Left renal cortex interstitium (tissue), 4 donors: ENCODE results near the gene TIMM13. TPM values are rescaled to one million over a fixed set of nuclear protein-coding genes. Genes with fewer than 3 reads are reported as not detected.
"Not testable (repeated sequence)": the region's sequence is repeated elsewhere in the genome, so short reads cannot be mapped to it uniquely, and the experiment has no call there.

Source experiments
- DNase-seq, 4 donors: peaks; one replicate each; pipeline ENCODE4 v3.0.0-alpha.2; 2013; ENCODE audit warnings: low read depth in 4 of 4, low spot score in 2 of 4, missing footprints in 1 of 4
- polyA plus RNA-seq, 4 donors: library from polyadenylated mRNA; unstranded; fragments of 120-200 nt; gene quantifications; one replicate each; pipeline ENCODE4 v1.2.1, GENCODE V29; 2013; ENCODE audit not compliant: insufficient read length in 4 of 4

TIMM13 gene
- polyA plus RNA-seq, 4 donors: 64.7 to 125 (median 91.1) TPM

DNA sequence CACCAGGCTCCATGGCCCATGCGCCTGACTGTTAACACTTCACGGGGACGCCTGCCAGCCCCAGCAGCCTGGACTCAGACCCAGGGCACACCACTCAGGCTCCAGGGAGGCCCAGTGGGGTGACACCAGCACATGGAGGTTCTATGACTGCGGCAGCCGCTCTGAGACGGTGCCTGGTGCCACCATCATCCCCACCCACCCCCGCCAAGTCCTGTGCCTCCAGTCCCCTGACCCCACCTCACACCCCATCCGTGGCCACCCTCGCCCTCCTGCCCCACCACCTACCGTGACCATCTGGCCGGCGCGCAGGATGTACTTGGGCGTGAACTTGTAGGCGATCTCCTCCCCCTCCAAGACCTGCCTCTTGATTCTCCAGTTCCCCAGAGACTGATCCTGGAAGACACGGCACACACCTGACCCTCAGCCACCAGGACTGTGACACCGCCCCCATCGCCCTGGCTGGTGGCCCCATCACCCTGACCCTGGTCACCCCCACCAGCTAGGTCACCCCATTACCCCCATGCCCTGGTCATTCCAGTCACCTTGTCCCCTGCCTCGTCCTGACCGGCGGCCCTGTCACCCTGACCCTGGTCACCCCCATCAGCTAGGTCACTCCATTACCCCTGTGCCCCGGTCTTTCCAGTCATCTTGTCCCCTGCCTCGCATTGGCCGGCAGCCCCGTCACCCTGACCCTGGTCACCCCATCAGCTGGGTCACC lies 4.9 kb upstream of the TIMM13 start:
- no peak for DNase-seq

DNA sequence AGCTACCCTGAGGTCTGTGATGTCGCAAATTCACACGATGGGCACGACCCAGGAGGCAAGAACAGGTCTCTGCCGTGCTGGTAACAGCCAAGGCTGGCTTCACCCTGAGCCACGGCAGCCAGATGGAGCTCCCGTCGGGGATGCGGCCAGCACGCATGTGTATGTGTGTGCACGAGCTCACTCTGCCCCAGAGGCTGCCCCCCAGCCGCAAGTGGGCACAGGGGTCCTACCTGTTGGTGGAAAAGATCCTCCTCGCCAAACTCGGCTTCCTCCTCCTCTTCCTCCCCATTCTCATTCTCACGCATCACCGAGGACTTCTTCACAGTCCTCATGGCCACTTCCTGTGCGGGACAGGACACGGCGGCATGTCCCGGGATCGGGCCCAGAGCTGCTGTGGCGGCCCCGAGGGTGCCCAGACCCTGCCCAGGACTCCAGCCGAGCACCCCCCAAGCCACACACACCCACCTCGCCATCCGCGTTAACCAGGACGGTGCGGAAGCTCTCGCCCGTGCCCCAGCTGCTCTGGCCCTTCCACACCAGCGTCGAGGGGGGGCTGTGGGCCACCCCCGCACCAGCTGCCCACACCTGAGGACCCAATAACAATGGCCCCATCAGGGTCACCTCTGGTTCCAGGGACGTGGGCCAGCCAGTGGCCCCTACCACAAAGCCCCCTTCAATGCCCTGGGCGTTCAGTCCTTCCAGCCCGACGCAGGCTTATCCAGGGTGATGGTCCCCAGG lies 4.1 kb upstream of the TIMM13 start:
- DNase-seq: no peak

DNA sequence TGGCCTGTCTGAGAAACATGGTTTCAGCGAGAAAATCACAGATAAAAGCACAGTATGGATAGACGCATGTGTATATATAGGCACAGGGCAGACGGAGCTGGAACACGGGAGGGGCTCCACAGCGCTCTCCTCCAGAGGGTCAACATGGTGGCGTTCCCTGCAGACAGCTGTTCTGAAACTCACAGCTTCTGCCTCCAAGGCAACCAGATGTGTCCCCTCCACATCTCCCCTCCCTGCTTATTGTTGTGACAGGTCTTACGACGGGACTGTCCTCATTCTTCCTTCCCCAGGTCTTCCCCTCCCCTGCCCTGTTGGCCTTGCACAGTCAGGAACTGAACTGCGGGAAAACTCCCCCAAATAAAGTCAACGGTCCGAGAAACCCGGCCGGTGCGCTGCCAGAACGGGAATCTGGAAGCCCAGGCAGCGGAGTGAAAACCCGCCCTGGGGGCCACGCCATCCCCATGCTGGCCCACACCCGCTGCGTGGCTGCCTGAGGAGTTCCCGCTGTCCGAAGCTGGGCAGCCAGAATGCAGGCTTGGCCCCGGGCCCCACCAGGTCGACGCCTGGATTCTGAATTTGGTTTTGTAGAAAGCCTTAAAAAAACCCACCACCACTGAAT lies 2.6 kb upstream of the TIMM13 start:
- DNase-seq: no peak

DNA sequence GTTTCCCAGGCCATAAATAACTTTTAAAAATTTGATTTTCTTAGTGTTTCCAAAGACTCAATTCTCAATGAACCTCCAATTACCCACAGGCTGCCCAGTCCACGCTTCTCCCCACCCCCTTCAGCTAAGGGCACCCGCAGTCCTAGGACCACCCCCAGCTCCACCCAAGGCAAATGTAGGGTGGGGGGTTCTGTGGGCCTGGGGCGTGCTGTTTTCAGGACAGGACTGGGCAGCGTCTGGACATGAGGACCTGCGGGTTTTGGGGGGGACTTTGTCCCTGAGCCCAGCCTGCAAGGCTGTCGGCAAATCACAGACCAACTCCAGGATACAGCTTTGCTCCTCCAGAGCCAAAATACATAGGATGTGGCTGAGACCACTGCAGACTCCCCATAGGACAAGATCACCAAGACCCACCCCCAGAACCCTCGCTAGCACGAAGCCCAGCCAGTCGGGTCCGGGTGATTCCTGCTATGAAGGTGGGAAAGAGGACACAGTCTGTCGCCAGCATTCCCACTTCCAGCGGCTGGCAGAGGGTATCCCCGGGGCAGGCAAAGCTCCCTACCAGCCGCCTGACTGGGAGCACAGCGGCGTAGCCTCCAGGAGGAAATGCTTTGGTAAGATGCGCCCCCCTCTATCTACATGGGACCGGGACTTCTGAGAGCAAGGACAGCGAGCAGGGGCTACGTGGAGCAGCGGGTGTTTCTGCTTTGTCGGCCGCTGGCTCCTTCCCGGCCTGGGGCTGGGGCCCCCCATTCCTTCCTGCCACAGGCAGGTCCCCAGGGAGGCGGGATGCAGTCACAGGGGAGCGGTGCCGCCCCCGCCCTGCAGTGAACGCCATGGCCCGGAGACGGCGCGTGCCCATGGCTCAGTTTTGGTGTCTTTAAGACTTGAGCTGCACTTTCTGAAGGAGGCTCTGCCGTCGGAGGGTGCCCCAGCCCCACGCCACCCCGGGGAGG lies 1.6 kb upstream of the TIMM13 start:
- no peak for DNase-seq

DNA sequence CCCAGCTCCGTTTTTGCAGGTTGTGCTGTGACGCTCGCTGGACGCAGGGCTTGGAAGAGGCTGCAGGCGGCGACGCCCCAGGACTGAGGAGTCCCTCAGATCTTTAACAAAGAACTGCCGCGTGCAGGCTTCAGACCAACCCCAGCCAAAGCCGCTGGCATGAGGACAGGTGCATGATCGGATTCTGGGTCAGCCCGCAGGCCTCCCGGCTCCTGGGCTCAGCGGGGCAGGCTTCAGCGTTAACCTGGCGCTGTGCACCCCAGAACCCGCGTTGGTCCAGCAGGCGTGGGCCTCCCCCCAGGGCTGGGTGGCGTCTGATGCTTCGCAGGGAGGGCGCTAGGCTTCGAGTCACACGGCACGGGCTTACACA lies 920 bp upstream of the TIMM13 start:
- DNase-seq: no peak

DNA sequence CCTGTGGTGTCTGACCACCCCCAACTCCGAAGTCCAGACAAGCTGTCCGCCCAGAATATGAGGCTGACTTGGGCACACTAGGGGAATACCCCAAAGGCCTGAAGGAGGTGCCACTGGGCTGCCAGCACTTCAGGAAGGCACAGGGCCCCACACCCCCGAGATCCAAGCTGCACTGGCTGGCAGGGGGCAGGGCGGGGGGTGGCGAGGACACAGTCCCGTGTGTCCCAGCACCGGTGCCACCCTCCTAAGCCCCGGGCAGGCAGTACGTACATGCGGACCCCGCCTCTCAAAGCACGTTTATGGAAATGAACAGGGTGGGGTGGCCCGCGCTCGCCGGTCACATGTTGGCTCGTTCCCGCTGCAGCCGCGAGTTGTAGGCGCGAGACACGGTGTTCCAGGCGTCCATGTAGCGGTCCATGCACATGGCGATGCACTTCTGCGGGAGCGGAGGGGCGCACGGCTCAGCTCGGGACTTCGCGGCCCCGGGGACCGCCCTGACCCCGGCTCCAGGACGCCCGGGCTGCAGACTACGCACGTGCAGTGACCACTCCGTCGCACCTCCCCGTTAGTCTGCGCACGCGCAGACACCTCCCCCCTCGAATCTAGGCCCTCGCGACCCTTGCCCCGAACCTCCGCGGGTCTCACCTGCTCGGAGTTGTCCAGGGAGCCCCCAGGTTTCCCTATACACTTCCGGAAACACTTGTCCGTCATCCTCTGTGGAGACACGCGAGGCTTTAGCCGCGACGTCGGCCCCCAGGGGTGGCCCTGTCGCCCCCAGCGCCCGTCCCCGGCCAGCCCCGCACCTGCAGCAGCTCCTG lies 566 bp downstream of the TIMM13 start:
- no peak for DNase-seq

DNA sequence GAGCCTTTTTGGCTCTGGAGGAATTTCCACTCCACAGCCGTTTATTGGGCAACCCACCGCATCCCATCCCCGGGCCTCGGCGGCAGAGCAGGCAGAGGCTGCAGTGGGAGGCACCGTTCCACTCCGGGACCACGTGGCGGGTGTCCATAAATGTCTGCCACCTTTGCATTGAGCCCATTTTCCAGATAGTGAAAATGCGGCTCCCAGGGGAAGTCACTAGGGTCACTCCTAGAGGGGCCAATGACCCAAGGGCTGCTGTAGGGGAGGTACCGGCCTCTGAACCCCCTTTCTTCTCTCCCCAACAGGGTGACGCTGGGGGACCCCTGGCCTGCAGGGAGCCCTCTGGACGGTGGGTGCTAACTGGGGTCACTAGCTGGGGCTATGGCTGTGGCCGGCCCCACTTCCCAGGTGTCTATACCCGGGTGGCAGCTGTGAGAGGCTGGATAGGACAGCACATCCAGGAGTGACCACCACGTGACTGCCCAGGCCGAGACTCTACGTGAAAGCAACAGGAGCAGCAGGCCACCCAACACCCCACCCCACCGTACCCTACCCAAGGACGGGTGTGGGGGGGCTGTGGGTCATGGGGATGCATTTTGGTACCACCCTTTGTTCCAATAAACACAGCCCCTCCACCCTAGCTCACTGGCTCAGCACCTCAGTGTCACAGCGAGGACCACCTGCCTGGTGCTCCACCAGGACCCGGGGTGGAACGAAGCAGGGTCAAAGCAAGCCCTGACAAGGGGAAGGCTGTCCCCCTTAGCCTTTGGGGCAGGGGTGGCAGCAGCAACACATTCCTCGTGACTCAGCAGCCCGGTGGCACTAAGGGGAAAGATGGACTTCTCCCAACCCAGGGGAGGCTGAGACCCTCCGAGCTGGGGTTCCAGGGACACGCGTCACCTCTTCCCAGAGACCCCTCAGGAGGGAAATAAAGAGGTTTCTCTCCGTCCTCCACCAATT lies 1.5 kb downstream of the TIMM13 start:
- DNase-seq: no peak

DNA sequence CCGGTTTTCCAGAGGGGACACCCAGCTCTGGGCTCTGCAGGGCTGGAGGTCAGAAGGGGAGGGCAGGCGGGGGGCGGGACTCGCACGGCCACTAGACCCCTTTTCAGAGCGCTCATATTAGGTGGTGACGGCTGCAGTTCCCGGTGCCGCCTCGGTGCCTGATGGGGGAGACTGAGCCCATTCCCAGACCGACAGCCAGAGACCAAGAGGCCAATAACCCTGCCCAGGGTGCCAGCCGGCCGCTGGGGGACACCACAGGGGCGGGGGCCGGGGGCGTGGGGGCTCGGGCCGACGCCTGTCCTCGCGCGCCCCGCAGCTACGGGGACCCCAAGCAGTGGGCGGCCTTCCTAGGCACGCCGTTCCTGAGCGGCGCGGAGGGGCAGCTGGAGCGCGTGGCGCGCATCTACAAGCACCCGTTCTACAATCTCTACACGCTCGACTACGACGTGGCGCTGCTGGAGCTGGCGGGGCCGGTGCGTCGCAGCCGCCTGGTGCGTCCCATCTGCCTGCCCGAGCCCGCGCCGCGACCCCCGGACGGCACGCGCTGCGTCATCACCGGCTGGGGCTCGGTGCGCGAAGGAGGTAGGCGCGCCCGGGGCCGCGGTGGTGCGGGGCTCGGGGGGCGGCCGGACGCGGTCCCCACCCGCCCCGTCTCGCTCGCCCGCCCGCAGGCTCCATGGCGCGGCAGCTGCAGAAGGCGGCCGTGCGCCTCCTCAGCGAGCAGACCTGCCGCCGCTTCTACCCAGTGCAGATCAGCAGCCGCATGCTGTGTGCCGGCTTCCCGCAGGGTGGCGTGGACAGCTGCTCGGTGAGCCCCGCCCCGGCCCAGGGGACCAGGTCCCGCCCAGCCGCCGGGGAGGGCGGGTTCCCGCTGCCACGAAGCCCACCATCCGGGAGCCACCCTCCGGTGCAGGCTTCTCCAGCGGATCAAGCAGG lies 2.4 kb downstream of the TIMM13 start:
- DNase-seq: no peak

DNA sequence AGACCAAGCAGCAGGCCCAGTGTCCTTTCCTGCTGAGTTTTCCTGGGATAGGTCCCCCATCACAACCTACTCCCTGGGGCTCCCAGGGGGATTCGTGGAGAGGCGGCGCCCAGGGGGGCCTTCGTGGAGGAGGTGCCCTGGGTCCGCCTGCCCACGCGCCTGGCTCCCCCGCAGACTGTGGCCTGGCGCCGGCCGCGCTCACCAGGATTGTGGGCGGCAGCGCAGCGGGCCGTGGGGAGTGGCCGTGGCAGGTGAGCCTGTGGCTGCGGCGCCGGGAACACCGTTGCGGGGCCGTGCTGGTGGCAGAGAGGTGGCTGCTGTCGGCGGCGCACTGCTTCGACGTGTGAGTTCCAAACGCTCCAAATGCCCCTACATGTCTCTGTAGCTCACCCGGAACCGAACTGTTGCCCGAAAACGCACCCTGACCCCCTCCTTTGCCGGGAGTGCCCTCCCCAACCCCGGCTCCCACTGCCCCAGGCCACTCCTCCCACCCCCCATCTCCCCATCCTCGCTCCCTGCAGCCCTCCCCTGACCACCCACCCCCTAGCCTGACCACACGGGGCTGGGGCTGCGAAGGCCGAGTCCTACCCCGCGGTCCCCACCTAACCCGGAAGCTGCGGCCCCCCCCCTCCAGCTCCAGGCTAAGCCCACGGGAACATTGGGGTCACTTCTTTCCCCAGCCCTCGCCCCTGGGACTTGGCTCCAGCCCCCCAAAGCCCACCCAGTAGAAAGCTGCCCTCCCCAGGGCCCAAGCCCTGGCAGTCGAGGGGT lies 3.3 kb downstream of the TIMM13 start:
- no peak for DNase-seq

DNA sequence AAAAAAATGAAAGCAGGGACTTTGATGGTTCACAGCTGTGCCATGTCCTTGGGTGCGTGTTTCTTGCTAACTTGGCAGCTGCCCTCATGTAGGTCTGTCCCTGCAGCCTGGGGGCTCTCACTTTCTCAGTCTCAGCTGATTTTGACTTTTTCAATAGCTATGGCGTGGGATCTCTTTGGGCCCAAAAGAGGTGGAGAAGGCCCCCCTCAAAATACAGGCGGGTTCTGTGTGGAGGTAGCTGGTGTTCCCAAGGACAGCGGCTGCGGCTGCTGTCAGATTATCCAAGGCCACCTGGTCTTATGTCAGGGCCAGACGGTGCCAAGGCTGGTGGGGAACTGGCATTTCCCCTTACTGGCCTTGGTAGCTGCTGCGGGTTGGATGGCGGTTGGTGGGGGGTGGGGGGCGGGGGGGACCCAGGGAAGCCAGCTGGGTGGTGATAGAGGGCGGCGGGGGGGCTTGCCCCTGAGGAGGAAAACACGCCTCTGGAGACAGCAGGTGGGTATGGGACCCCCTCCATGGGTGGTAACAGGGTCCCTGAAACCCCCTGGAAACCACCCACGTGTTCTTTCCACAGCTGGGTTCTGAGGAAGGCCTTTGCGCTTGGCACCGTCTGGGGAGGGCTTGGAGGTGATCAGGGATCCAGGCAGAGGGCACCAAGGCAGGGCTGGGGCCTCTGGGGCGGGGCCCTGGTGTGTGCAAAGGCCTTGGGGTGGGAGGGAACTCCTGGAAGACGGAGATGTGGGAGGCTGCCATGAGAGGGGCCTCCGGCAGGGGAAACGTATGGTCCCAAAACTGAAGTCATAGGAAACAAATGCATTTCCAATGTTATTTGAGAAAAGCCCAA lies 4.1 kb downstream of the TIMM13 start:
- no peak for DNase-seq

DNA sequence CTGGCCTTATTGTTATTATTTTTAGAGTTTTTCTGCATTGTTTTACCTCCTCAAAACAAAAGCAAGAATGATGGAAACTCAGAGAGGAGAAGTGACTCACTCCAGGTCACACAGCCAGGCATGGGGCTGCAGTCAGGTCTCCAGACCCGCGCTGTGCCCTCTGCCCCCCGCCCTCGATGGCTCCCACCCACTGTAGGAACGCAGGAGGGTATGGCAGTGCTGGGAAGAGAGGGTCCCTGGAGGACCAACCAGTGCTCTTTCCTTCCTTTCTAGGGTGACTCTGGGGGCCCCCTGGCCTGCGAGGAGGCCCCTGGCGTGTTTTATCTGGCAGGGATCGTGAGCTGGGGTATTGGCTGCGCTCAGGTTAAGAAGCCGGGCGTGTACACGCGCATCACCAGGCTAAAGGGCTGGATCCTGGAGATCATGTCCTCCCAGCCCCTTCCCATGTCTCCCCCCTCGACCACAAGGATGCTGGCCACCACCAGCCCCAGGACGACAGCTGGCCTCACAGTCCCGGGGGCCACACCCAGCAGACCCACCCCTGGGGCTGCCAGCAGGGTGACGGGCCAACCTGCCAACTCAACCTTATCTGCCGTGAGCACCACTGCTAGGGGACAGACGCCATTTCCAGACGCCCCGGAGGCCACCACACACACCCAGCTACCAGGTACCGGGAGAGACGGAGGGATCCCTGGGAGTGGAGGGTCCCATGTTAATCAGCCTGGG lies 5.6 kb downstream of the TIMM13 start:
- DNase-seq: no peak

DNA sequence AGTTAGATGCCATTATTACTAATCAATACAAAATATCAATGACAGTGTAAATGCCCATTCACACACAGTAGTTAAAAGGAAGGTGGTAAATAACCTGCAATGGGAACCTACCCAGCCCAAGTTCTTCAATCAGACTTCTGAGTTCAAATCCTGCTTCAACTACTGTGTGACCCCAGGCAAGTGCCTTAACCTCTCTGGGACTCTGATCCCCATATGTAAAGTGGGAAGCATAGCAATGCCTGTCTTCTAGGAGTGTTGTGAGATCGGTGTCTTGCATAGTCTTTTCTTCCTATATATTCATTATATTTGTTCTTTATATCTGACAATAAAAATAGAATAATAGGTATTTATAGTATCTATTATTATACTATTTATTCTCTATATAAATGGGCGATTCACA lies 6.9 kb downstream of the TIMM13 start:
- no peak for DNase-seq

DNA sequence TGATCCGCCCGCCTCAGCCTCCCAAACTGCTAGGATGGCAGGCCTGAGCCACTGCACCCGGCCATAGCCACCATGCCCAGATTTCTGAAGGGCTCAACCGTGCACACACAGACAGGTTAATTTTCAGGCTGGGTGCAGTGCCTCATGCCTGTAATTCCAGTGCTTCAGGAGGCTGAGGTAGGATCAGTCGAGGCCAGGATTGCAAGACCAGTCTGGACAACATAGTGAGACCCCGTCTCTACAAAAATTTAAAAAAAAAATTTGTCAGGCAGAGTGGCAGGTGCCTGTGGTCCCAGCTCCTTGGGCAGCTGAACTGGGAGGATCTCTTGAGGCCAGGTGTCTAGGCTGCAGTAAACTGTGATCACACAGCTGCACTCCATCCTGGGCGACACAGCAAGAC lies 7.6 kb downstream of the TIMM13 start:
- no peak for DNase-seq

DNA sequence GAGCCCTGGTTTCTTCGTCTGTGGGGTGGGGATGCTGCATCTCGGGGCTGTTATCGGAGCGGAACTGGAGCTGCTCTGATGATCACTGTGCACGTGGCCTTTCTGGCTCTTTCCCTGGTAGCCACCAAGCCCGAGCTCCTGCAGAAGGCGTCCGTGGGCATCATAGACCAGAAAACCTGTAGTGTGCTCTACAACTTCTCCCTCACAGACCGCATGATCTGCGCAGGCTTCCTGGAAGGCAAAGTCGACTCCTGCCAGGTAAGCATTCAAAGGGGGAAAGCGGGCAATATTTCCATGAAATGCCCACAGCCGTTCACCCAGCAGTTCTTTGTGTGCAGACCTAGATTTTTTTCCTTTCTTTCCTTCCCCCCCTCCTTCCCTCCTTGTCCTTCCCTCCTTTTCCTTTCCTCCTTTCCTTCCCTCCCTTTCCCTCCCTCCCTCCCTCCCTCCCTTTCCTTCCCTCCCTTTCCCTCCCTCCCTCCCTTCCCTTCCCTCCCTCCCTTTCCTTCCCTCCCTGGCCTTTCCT lies 9.4 kb downstream of the TIMM13 start:
- no peak for DNase-seq

DNA sequence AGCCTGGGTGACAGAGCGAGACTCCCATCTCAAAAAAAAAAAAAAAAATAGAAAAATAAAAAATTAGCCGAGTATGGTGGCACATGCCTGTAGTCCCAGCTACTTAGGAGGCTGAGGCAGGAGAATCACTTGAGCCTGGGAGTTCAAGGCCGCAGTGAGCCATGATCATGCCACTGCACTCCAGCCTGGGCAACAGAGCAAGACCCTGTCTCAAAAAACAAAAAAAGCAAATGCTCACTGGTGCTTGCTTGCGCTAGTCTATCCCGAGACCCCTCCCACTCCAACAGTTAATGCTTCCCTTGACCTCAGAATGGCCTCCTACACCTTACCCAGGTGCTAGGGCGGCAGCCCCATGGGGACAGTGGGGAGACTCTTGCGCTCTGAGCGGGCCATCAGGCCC lies 9.9 kb downstream of the TIMM13 start:
- not testable (repeated sequence) for DNase-seq
